ENCODE measurements around the gene MICAL3. TPM values are rescaled to one million over a fixed set of nuclear protein-coding genes. Genes with fewer than 3 reads are reported as not detected.

MICAL3 gene
- total and polyA plus RNA-seq, 9 of the 15 experiments (the other 6 are each of a cell fraction or from before 2014, with no cell fraction given) = 0.53 to 32.1 (median 12.3) TPM

GRCh38 chr22:18069041-18069440, 44.7 kb upstream of the MICAL3 start (continued):
- no peak for TF ChIP-seq ZBTB49 (CRISPR knock-in tag; IDR thresholded peaks at IDR 0.05; ENCODE audit: borderline replicate concordance)
- no peak for TF ChIP-seq CBFB (CRISPR knock-in tag; IDR thresholded peaks at IDR 0.05)
- no peak for TF ChIP-seq JUNB (CRISPR knock-in tag; conservative IDR thresholded peaks at IDR 0.05)
- TF ChIP-seq LEF1 (IDR thresholded peaks at IDR 0.05) = no peak
- no peak for TF ChIP-seq MTA2 (IDR thresholded peaks at IDR 0.05; ENCODE audit: low read depth)
- no peak for TF ChIP-seq THAP7 (CRISPR knock-in tag; IDR thresholded peaks at IDR 0.05)
- no peak for TF ChIP-seq SIRT6 (IDR thresholded peaks at IDR 0.05; ENCODE audit: low read depth, low read length)
- TF ChIP-seq CAMTA2 (CRISPR knock-in tag; conservative IDR thresholded peaks at IDR 0.05) = no peak
- TF ChIP-seq ZNF197 (CRISPR knock-in tag; IDR thresholded peaks at IDR 0.05; ENCODE audit: low read depth) = no peak
- TF ChIP-seq EP300 (IDR thresholded peaks at IDR 0.05; ENCODE audit: low read length) = no peak

All from K562 (cell line).